H1 (cell line): ENCODE results near the gene CNTROB. TPM values are rescaled to one million over a fixed set of nuclear protein-coding genes. Genes with fewer than 3 reads are reported as not detected.

Experiments
- CTCF ChIA-PET: fragments of 300-600 bp; sonication (Branson Sonifier 250); formaldehyde crosslinking; loops from one replicate; lab custom pipeline; 2021; ENCODE audit not compliant: partially characterized antibody; lab: Charles Lee
- POLR2A ChIA-PET: fragments of 300-600 bp; sonication (Branson Sonifier 250); formaldehyde crosslinking; loops from one replicate; lab custom pipeline; 2021; ENCODE audit warnings: inconsistent platforms; ENCODE audit not compliant: partially characterized antibody; lab: Charles Lee
- DNase-seq, 2 experiments: peaks; one replicate each; pipeline versions ENCODE4 v3.0.0 to v3.0.0-alpha.2; 2010 to 2022; ENCODE audit warnings: low spot score in 2 of 2, low read depth in 1 of 2, mixed read lengths in 1 of 2
- FAIRE-seq: peaks from 2 replicates; lab custom pipeline; 2011; peaks lifted over from hg19 to GRCh38; lab: Jason Lieb, UNC
- H2AFZ ChIP-seq: 2 replicates; pipeline ENCODE4 v1.8.1; 2012; ENCODE audit warnings: low read length, inconsistent platforms
- H2AK5ac ChIP-seq: 2 replicates; pipeline ENCODE4 v1.6.1; 2013; ENCODE audit warnings: low read depth, low read length
- H2BK120ac ChIP-seq: replicated peaks from 2 replicates; pipeline ENCODE3; 2013; ENCODE audit warnings: low read depth, low read length, inconsistent platforms
- H2BK12ac ChIP-seq: 2 replicates; pipeline ENCODE4 v1.6.1; 2013; ENCODE audit warnings: low read depth, low read length
- H2BK15ac ChIP-seq: 2 replicates; pipeline ENCODE4 v1.6.1; 2013; ENCODE audit warnings: low read length
- H2BK20ac ChIP-seq: 2 replicates; pipeline ENCODE4 v1.6.1; 2013; ENCODE audit warnings: low read length
- H2BK5ac ChIP-seq: 2 replicates; pipeline ENCODE4 v1.6.1; 2013; ENCODE audit warnings: low read depth, low read length
- H3K14ac ChIP-seq: 2 replicates; pipeline ENCODE4 v1.6.1; 2013; ENCODE audit warnings: inconsistent platforms; ENCODE audit not compliant: insufficient read length
- H3K18ac ChIP-seq: 2 replicates; pipeline ENCODE4 v1.6.1; 2013; ENCODE audit warnings: low read length; ENCODE audit errors: extremely low read depth
- H3K23ac ChIP-seq: 2 replicates; pipeline ENCODE4 v1.6.1; 2013; ENCODE audit warnings: inconsistent platforms; ENCODE audit not compliant: insufficient read length
- H3K23me2 ChIP-seq: 2 replicates; pipeline ENCODE4 v1.6.1; 2013; ENCODE audit warnings: low read depth, low read length
- H3K27ac ChIP-seq: 2 replicates; pipeline ENCODE4 v1.6.1; 2011; ENCODE audit warnings: low read depth, low read length, inconsistent platforms
- H3K27me3 ChIP-seq, 4 experiments: replicated peaks in 1 of 4; 1 replicate in 1 of 4; 2 replicates in 3 of 4; pipeline versions ENCODE4 v1.6.1 to v1.8.1; 2011 to 2013; ENCODE audit warnings: low read length in 3 of 4, mild to moderate bottlenecking in 3 of 4, inconsistent platforms in 2 of 4, mixed read lengths in 2 of 4, moderate library complexity in 1 of 4; ENCODE audit not compliant: control insufficient read depth in 3 of 4, insufficient read depth in 3 of 4; ENCODE audit errors: extremely low read depth in 1 of 4
- H3K36me3 ChIP-seq, 4 experiments: 2 replicates each; pipeline versions ENCODE4 v1.6.1 to v1.8.1; 2011 to 2013; ENCODE audit warnings: mild to moderate bottlenecking in 4 of 4, low read length in 3 of 4, moderate library complexity in 2 of 4, control low read depth in 1 of 4, inconsistent platforms in 1 of 4; ENCODE audit not compliant: insufficient read depth in 4 of 4, control insufficient read depth in 2 of 4
- H3K4ac ChIP-seq: replicated peaks from 2 replicates; pipeline ENCODE3; 2013; ENCODE audit warnings: low read length, low read depth, mixed read lengths, inconsistent platforms; ENCODE audit not compliant: insufficient read length
- H3K4me1 ChIP-seq, 4 experiments: replicated peaks in 1 of 4; 1 replicate in 1 of 4; 2 replicates in 3 of 4; pipeline versions ENCODE4 v1.6.1 to v1.8.1; 2011 to 2013; ENCODE audit warnings: low read length in 3 of 4, inconsistent platforms in 2 of 4, mixed read lengths in 1 of 4; ENCODE audit not compliant: insufficient read depth in 4 of 4, control insufficient read depth in 3 of 4
- H3K4me2 ChIP-seq, 2 experiments: 2 replicates each; pipeline versions ENCODE4 v1.6.1 to v1.8.1; 2011 to 2013; ENCODE audit warnings: low read depth in 2 of 2, low read length in 2 of 2, control low read depth in 1 of 2, inconsistent platforms in 1 of 2, mild to moderate bottlenecking in 1 of 2; ENCODE audit not compliant: insufficient read depth in 1 of 2
- H3K4me3 ChIP-seq, 4 experiments: fragments of 200-600, 300-600 bp in 1 of 4; sonication (generic), shearing (Covaris generic), sonication (Bioruptor Twin) in 1 of 4; 2 replicates each; pipeline versions ENCODE4 v1.5.1 to v1.8.1; 2011 to 2016; ENCODE audit warnings: low read length in 4 of 4, low read depth in 3 of 4, control low read depth in 2 of 4, inconsistent platforms in 2 of 4, mild to moderate bottlenecking in 2 of 4, mixed read lengths in 1 of 4, moderate library complexity in 1 of 4; ENCODE audit not compliant: insufficient read depth in 2 of 4; ENCODE audit errors: extremely low read depth in 1 of 4
- H3K56ac ChIP-seq: replicated peaks from 2 replicates; pipeline ENCODE3; 2013; ENCODE audit warnings: low read depth, mild to moderate bottlenecking, mixed read lengths, low read length, inconsistent platforms; ENCODE audit not compliant: insufficient read length
- H3K79me1 ChIP-seq: 2 replicates; pipeline ENCODE4 v1.6.1; 2013; ENCODE audit warnings: low read depth, low read length, control low read depth
- H3K79me2 ChIP-seq, 2 experiments: 2 replicates each; pipeline versions ENCODE4 v1.6.1 to v1.8.1; 2012 to 2013; ENCODE audit warnings: low read length in 2 of 2, mild to moderate bottlenecking in 2 of 2, inconsistent platforms in 1 of 2; ENCODE audit not compliant: insufficient read depth in 2 of 2, control insufficient read depth in 1 of 2
- H3K9ac ChIP-seq, 4 experiments: replicated peaks in 1 of 4; 1 replicate in 1 of 4; 2 replicates in 3 of 4; pipeline versions ENCODE4 v1.6.1 to v1.8.1; 2011 to 2013; ENCODE audit warnings: low read depth in 3 of 4, low read length in 3 of 4, control low read depth in 2 of 4, mild to moderate bottlenecking in 2 of 4, moderate library complexity in 2 of 4, inconsistent platforms in 1 of 4; ENCODE audit errors: extremely low read depth in 1 of 4
- H3K9me3 ChIP-seq, 2 experiments: 2 replicates each; pipeline versions ENCODE4 v1.6.1 to v1.8.1; 2012 to 2013; ENCODE audit warnings: mild to moderate bottlenecking in 2 of 2, moderate library complexity in 2 of 2, control low read depth in 1 of 2, inconsistent platforms in 1 of 2, low read depth in 1 of 2, low read length in 1 of 2, mixed read lengths in 1 of 2; ENCODE audit not compliant: insufficient read depth in 2 of 2
- H4K20me1 ChIP-seq, 2 experiments: replicated peaks in 1 of 2; 2 replicates each; pipeline versions ENCODE3 to v1.8.1; 2011 to 2013; ENCODE audit warnings: inconsistent platforms in 2 of 2, low read length in 2 of 2, mild to moderate bottlenecking in 1 of 2; ENCODE audit not compliant: insufficient read depth in 2 of 2, control insufficient read depth in 1 of 2
- H4K5ac ChIP-seq: 2 replicates; pipeline ENCODE4 v1.6.1; 2013; ENCODE audit warnings: low read length, low read depth, mixed read lengths, inconsistent platforms; ENCODE audit not compliant: insufficient read length
- H4K8ac ChIP-seq: 2 replicates; pipeline ENCODE4 v1.8.0; 2013; ENCODE audit warnings: mild to moderate bottlenecking, moderate library complexity, low read length, inconsistent platforms; ENCODE audit not compliant: insufficient read depth; ENCODE audit errors: extremely low read depth
- H4K91ac ChIP-seq: replicated peaks from 2 replicates; pipeline ENCODE3; 2013; ENCODE audit warnings: low read length, mixed read lengths, inconsistent platforms; ENCODE audit not compliant: insufficient read length
- CHD2 ChIP-seq: IDR thresholded peaks from 2 replicates; pipeline ENCODE4 v1.6.1; 2012; ENCODE audit warnings: low read length, improper control_type of control experiment
- CREB1 ChIP-seq: IDR thresholded peaks from 2 replicates; pipeline ENCODE4 v1.6.1; 2012; ENCODE audit warnings: inconsistent platforms
- EP300 ChIP-seq, 2 experiments: IDR thresholded peaks; 1 replicate in 1 of 2; 2 replicates in 1 of 2; pipeline ENCODE4 v1.6.1; 2011 to 2012; ENCODE audit warnings: low read depth in 2 of 2, low read length in 2 of 2, mild to moderate bottlenecking in 2 of 2, borderline replicate concordance in 1 of 2, inconsistent platforms in 1 of 2, moderate library complexity in 1 of 2
- HDAC2 ChIP-seq, 2 experiments: fragments of 300-600 bp in 1 of 2; sonication (generic) in 1 of 2; IDR thresholded peaks; 2 replicates each; pipeline ENCODE4 v1.6.1; 2011 to 2012; ENCODE audit warnings: low read depth in 2 of 2, low read length in 2 of 2, mild to moderate bottlenecking in 2 of 2, moderate library complexity in 2 of 2, borderline replicate concordance in 1 of 2, inconsistent platforms in 1 of 2
- KDM1A ChIP-seq: fragments of 200-600, 300-600 bp; sonication (generic); IDR thresholded peaks from 2 replicates; pipeline ENCODE4 v1.7.1; 2016; ENCODE audit warnings: mild to moderate bottlenecking, low read length, borderline replicate concordance
- KDM5A ChIP-seq: fragments of 200-600 bp; IDR thresholded peaks from 2 replicates; pipeline ENCODE4 v1.7.1; 2012; ENCODE audit warnings: mild to moderate bottlenecking, low read length, inconsistent platforms, mixed read lengths
- POLR2A ChIP-seq, 2 experiments: IDR thresholded peaks; 1 replicate in 1 of 2; 2 replicates in 1 of 2; pipeline ENCODE4 v1.6.1; 2011; ENCODE audit warnings: low read depth in 2 of 2, low read length in 2 of 2, mild to moderate bottlenecking in 2 of 2; ENCODE audit errors: control extremely low read depth in 1 of 2
- POLR2AphosphoS5 ChIP-seq: IDR thresholded peaks from 2 replicates; pipeline ENCODE4 v1.6.1; 2011; ENCODE audit warnings: low read depth, low read length
- SP4 ChIP-seq: IDR thresholded peaks from 2 replicates; pipeline ENCODE4 v1.6.1; 2012; ENCODE audit warnings: low read length, inconsistent platforms
- SUZ12 ChIP-seq: fragments of 200-600 bp; sonication (generic); IDR thresholded peaks from 2 replicates; pipeline ENCODE4 v1.6.1; 2012; ENCODE audit warnings: mild to moderate bottlenecking, inconsistent platforms, low read length, moderate library complexity, mixed read lengths
- TBP ChIP-seq: IDR thresholded peaks from 2 replicates; pipeline ENCODE4 v1.6.1; 2011; ENCODE audit warnings: low read depth, low read length, improper control_type of control experiment
- WGBS, 2 experiments: shearing (Covaris generic) in 1 of 2; methylation state at CpG; one replicate each; pipeline versions ENCODE4 v1.1.6 to v1.1.7; 2013 to 2015; ENCODE audit warnings: low lambda C conversion rate in 2 of 2, mixed read lengths in 2 of 2, inconsistent platforms in 1 of 2, low coverage in 1 of 2, missing lambda C conversion rate in 1 of 2; ENCODE audit not compliant: insufficient replicate concordance in 2 of 2, insufficient coverage in 1 of 2, insufficient read length in 1 of 2; ENCODE audit errors: extremely low coverage in 1 of 2, missing lambda C conversion rate in 1 of 2; 5-methylcytosine and 5-hydroxymethylcytosine counted together
- polyA plus RNA-seq, 7 experiments: library from polyadenylated mRNA; depleted of rRNA in 3 of 7; stranded (reverse) in 5 of 7; unstranded in 2 of 7; fragments of >200 nt in 5 of 7; fragments of 200-250 nt in 2 of 7; gene quantifications; 1 replicate in 5 of 7; 2 replicates in 1 of 7; 4 replicates in 1 of 7; pipeline versions ENCODE4 v1.2.1 to v1.2.3, GENCODE V29; 2011 to 2013; ENCODE audit warnings: missing spikeins in 2 of 7, mixed read lengths in 2 of 7
- total RNA-seq: library from RNA; stranded (reverse); fragmentation: NEBNext Ultra II Directional; extraction: Animal tissue kit (Norgen Biotek cat#: 25700); gene quantifications from 2 replicates; pipeline ENCODE4 v1.2.1, GENCODE V29; 2021

CNTROB gene
- total and polyA plus RNA-seq, 2 of the 8 experiments (the other 6 are each of a cell fraction or from before 2014, with no cell fraction given): 20.5 to 31.9 TPM

- no peak overlapping the region for H4K5ac ChIP-seq
- no peak overlapping the region for H3K4ac ChIP-seq
- H3K79me1 ChIP-seq: no peaks in the 10 kb centered on the region
- no peak overlapping the region for H2AK5ac ChIP-seq
- no peak overlapping the region for H2AFZ ChIP-seq
- no peak overlapping the region for H4K8ac ChIP-seq
- no peaks in the 10 kb centered on the region; a peak in 2 of 7 replicates for H3K27me3 ChIP-seq
- H3K79me2 ChIP-seq: no peaks in the 10 kb centered on the region
- no peaks in the 10 kb centered on the region for H4K20me1 ChIP-seq
- ChIA-PET CTCF (interaction anchor here (0.6 to 1.3 kb wide), 3 partner anchors 35 to 221 kb away, joined by 3 to 5 read pairs (median 4); no protein-coding TSS in a partner anchor), POLR2A (interaction anchor here (0.9 kb wide), 1 partner anchor 40 kb away, joined by 3 read pairs; the partner anchor contains the start of gene RNF227)
- H3K36me3 ChIP-seq: no peaks in the 10 kb centered on the region
- no peak for DNase-seq
- H2BK5ac ChIP-seq: no peak overlapping the region
- no peaks in the 10 kb centered on the region for H3K4me1 ChIP-seq
- H3K27ac ChIP-seq: no peak overlapping the region
- H3K9ac ChIP-seq: no peak overlapping the region
- H3K23me2 ChIP-seq: no peaks in the 10 kb centered on the region
- H4K91ac ChIP-seq: no peak overlapping the region
- no peak for FAIRE-seq
- no peaks in the 10 kb centered on the region for H3K9me3 ChIP-seq
- H3K56ac ChIP-seq: no peak overlapping the region
- no peak overlapping the region for H2BK12ac ChIP-seq
- no peak overlapping the region for H3K18ac ChIP-seq
- no peak overlapping the region for H3K4me2 ChIP-seq
- 91% methylated on average over 13 of the region's 13 CpGs; no CpG with 5 or more reads in 1 of the 2 experiments for WGBS, 2 experiments
- H3K14ac ChIP-seq: no peak overlapping the region
- H2BK15ac ChIP-seq: no peak overlapping the region
- H2BK20ac ChIP-seq: no peak overlapping the region
- H3K4me3 ChIP-seq: no peak overlapping the region
- H3K23ac ChIP-seq: no peak overlapping the region
- H2BK120ac ChIP-seq: no peak overlapping the region
- TF ChIP-seq SUZ12 (no peak), TBP (no peak), POLR2AphosphoS5 (no peak), HDAC2 (IDR thresholded peaks at IDR 0.05; ENCODE audit: borderline replicate concordance in 1 of 2, low read depth in 2 of 2, low read length in 2 of 2) (no peak), CREB1 (no peak), POLR2A (IDR thresholded peaks at IDR 0.05; ENCODE audit: control extremely low read depth in 1 of 2, low read depth in 2 of 2, low read length in 2 of 2) (no peak), SP4 (no peak), KDM1A (no peak), CHD2 (no peak), KDM5A (no peak), EP300 (IDR thresholded peaks at IDR 0.05; ENCODE audit: borderline replicate concordance in 1 of 2, low read depth in 2 of 2, low read length in 2 of 2) (no peak)
These were observed 23.6 kb downstream of the CNTROB start for GRCh38 chr17:7955414-7956227.
